ENCODE results near the gene REEP1.
A peak's percentile ranks its signal among the peaks of the same experiment; 100 is the strongest.
"Not testable (repeated sequence)": the region's sequence is repeated elsewhere in the genome, so short reads cannot be mapped to it uniquely, and the experiment has no call there.

REEP1 gene

GRCh38 chr2:86345783-86346370, 8.5 kb upstream of the REEP1 start:
- DNase-seq, result not testable (repeated sequence)

DNA sequence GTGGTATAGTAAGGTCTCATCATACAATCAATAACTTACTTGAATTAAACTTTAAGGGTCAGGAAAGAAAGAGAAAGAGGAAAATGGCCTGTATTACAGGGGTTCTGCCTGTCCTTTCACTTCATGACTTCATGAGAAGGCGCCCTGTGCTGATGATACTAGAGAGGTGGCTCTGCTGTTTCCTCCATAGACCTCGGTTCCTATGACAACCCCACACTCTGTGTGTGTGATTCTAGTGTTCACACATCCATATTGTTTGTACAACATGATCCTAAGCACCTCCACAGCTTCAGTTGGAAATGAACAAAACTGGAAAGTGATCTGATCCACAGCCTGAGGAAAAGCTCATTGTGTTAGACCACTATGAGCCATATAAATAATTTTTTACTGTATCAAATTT, 7.0 kb upstream of the REEP1 start:
- no peak for DNase-seq

GRCh38 chr2:86342488-86342887, 5.1 kb upstream of the REEP1 start:
- DNase-seq, result no peak

GRCh38 chr2:86341470-86341869, 4.0 kb upstream of the REEP1 start:
- no peak for DNase-seq

DNA sequence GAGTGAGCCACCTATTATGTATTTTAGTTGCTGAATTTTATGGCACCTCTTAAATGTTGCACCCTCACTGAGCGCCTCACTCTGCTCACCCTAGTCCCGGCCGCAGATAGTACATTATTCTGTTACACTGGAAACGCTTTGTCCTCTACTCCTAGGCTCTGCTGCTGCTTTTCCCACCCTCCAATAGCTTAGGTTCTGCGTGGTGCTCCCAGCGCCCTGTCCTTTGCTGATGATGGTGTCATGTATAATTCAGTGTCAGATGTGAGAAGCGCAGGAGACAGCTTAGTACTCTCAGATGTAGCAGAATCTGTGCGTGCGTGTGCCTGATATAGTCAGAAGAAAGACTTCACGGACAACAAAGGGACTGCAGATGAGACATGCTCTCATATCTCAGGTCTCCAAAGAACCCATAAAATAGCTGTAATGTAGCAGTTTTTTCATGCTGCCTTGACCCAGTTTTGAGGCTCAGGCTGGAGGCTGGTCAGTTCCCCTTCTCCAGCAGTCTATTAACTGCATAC, 1.4 kb upstream of the REEP1 start:
- no peak for DNase-seq

DNA sequence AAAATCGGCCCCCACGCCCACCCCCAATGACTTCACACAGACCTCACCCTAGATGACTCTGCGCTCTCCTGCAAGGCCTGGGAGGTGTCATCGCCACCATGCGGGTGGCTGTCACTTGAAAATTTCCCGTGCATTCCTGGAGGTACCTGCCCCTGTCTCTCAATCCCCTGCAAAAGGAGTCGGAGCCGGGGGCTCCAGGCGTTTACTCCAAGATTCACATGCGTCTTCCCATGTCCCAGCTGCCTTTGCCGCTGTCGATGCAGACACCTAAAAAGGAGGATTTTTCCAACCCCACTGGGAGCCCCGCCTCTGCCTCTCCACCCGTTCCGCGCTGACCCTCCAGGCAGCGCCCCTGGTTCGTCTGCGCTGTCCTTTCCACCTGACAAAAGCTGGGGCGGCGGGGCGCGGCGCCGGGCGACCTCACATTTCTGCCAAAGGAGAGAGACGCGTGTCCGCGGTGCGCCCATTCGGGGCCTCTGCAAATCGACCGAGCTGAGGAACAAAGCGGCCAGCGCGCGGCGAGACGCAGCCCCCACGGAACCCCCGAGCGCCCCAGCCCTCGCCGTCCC, 667 bp downstream of the REEP1 start:
- DNase-seq, result peak; percentile 50

GRCh38 chr2:86335865-86336674, 1.4 kb downstream of the REEP1 start:
- DNase-seq, result no peak

DNA sequence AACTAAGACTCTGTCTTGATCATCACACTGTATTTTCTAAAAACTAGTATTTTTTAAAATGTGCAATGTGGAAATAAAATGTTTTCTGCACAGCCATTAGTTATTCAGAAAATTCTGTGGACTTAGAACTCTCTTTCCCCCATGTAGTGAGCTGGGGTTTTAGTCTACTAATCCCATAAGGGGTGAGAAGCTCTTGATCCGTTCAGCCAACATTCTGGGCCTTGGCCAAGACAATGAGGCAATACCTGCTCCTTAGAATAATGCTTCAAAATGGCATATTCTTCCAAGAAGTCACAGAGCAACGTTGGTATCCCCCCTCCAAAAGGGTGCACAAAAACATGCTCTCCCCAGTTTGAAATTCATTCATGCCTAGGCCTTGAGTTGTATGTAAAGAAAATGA, 4.0 kb downstream of the REEP1 start:
- DNase-seq, result no peak

DNA sequence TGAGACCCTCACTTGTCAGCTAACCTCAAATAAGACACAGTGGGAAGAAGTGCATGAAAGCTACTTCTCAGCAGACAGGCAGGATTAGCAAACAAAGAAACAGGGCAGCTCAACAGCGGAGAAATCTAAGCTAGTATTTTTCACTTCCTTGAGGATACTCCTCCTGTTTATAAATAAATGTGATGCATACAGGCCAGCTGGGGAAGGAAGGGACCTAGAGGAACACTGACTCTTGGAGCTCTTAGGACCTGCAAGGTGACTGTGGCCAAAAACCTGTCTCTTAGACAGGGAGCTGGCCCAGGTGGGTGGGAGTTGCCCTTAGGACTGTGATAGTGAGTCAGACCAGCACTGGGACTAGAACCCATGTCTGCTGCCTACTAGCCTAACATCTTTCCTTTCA, 4.8 kb downstream of the REEP1 start:
- DNase-seq, result no peak

GRCh38 chr2:86331384-86331783, 6.0 kb downstream of the REEP1 start:
- no peak for DNase-seq

GRCh38 chr2:86330001-86330400, 7.4 kb downstream of the REEP1 start:
- no peak for DNase-seq

DNA sequence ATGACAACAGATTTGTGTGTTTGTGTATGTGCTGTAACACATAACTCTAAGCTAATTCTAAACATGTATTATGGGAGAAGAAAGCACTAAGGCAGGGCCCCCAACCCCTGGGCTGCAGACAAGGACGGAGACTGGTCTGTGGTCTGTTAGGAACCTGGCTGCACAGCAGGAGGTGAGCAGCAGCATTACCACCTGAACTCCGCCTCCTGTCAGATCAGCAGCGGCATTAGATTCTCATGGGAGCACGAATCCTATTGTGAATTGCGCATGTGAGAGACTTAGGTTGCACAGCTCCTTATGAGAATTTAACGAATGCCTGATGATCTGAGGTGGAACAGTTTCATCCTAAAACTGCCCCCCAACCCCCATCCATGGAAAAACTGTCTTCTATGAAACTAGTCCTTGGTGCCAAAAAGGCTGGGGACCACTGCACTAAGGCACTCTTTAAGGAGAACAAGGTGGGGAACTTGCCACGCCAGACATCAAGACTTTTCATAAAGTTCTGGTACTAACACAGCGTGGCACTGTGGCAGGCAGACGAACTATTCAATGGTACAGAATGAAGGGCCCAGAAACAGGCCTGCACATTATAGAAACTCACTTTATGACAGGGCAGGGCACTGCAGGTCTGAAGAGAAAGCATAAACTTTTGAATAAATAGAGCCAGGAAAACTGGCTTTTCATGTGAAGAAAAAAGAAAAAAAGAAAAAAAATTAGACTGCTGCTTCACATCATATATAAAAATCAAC, 14.0 kb downstream of the REEP1 start:
- no peak for DNase-seq

DNA sequence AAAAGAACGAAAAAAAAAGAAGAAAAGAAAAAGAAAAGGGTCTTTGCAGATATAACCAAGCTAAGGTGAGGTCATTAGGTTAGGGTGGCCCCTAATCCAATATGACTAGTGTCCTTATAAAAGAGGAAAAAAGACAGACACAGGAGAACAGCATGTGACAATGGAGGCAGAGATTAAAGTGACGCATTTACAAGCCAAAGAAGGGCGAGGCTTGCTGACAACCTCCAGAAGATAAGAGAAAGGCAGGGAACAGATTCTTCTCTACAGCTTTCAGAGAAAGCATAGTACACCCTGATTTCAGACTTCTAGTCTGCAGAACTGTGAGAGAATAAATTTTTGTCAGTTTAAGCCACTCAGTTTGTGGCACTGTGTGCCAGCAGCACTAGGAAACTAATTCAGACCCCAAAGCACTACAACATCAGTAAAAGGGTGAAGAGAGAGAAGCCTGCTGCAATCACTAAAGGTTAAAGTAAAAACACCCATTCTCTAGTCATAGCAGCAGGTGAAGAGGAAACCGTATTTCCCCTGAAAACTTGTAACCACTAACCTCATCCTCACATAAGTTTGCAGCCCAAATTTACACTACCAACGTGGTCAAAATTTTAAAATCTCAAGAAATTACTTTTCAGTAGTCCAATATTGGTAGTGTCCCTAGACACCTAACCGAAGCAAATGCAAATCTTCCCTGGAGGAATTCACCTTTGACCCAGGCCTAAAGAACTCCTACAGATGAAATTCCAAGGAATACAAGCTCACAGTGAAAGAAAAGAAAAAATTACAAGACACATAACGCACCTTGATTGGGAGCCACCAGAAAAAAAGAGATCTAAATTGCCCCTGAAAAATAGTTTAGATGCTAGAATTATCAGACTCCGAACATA, 17.5 kb downstream of the REEP1 start:
- no peak for DNase-seq

DNA sequence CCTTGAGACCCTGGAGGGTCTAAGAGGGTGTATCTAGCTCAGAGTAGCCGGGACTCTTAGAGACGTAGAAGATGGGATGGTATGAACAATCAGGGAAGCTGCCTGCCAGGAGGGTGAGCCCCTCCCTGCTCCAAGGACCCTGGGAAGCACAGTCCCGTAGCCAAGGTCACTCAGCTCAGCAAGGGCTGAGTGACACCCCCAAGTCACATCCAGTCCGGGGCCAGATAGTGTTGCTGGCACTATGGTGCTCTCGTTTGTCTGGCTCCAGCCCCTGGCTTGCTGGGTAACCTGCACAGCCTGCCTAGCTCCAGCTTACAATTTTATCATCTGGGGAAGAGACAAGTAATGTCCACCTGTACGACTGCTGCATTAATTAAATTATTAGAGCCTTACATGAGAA, 22.3 kb downstream of the REEP1 start:
- DNase-seq, result no peak

DNA sequence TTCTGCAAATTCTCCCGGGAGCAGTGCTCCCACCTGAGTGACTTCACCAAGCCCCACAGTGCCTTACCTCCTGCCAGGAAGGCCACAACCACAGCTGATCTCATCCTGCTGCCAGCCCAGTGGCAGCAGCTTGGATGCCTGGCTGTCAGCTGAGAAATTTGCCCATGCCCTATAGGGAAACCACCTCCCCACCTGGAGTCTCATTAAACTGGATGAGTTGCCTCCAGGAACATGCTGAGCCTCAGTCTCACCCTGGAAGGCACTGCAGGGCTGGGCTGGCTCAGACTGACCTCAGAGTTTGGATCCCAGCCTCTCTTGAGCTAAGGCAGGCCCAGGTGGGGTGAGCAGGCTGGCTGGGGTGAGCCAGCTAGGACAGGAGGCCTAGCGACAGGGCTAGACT, 23.3 kb downstream of the REEP1 start:
- DNase-seq, result no peak

DNA sequence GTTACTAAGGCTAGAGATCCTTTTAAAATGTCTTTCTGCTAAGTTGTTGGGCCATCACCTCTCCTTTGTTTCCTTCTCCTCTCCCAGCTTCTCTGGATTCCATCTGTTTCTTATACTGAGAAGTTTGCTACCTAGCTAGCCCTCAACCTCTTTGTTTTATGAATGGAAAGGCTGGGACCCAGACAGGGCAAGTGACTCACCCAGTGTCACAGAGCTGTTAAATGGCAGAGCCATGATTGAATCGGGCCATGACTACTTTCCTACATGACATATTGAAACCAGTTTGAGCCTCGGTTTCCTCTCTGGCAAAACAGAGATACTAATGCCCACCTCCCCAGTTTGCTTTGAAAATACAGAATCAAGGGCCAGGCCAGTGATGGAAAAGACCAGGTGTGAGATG, 24.1 kb downstream of the REEP1 start:
- no peak for DNase-seq

DNA sequence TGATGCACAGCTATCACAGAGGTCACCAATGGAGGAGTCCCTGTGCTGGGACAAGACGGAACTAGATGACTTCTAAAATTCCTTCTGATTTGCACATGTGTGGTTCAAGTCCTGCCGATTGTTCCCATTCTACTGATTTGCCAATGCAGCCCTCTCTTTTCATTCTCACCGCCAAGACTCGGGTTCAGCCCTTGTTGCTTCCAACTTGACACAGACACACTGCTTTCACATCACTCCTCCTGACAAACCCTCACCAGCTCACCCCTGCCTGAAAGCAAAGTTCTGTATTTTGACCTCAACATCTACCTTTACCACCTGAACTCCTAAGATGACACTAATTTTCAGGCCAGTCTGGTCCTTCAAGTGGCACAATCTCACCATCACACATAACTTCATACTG, 25.5 kb downstream of the REEP1 start:
- DNase-seq, result no peak

GRCh38 chr2:86309966-86310365, 27.5 kb downstream of the REEP1 start:
- no peak for DNase-seq

DNA sequence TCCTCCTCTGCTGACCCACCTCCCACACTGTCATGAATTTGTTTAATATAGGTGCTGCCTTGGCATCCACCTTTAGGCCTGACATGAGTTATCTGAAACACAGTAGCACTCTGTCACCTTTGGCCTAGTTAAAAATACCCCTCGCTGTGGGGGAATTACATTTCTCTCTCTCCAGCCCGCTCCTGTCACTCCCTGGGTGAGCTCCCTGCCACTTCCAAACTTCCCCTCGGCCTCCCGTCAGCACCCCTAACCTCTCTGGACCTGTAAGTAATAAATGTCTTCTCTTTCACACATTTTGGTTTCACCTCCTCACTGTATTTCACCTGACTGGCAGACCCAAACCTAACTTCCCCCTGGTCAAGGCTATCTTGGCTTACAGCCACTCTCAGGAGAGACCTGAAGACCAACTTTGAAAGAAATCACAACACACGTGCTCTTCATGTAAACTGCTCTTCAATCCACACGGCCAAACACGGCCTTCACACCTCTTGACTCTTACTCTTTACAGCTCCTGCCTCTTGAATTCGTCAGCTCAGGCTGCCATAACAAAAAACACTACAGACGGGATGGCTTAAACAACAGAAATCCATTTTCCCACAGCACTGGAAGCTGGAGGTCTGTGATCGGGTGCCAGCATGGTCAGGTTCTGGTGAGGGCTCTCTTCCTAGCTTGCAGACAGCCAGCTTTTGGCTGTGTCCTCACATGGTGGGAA, 28.3 kb downstream of the REEP1 start:
- no peak for DNase-seq

GRCh38 chr2:86308356-86308755, 29.1 kb downstream of the REEP1 start:
- DNase-seq, result no peak

GRCh38 chr2:86307431-86307830, 30.0 kb downstream of the REEP1 start:
- DNase-seq, result no peak
